NCI-H2196 (cell line): ENCODE results near the gene TMA16.
"Not testable (repeated sequence)": the region's sequence is repeated elsewhere in the genome, so short reads cannot be mapped to it uniquely, and the experiment has no call there.

ENCODE experiments used
- DNase-seq: peaks from one replicate; lab custom pipeline; 2025; ENCODE audit not compliant: unreplicated experiment; lab: John Stamatoyannopoulos, UW

The TMA16 gene

GRCh38 chr4:163494360-163495241, at the start of gene TMA16:
TSS of gene TMA16 (plus strand) at chr4:163494690. CDS start at chr4:163494802, 112 bp downstream.
- DNase-seq: peak; percentile 76

GRCh38 chr4:163447023-163447422, 47.5 kb upstream of the TMA16 start:
- not testable (repeated sequence) for DNase-seq

GRCh38 chr4:163447481-163447880, 47.0 kb upstream of the TMA16 start:
- DNase-seq: no peak

- DNase-seq: no peak
Observed at GRCh38 chr4:163448540-163449203, 45.8 kb upstream of the TMA16 start.

GRCh38 chr4:163462556-163462955, 31.9 kb upstream of the TMA16 start:
- DNase-seq: no peak

- DNase-seq: no peak
Observed at GRCh38 chr4:163467082-163467770, 27.3 kb upstream of the TMA16 start.

- DNase-seq: no peak
Observed at GRCh38 chr4:163470391-163470790, 24.1 kb upstream of the TMA16 start.

- DNase-seq: no peak
Observed at GRCh38 chr4:163473130-163473529, 21.4 kb upstream of the TMA16 start.

- DNase-seq: no peak
Observed at GRCh38 chr4:163473576-163473975, 20.9 kb upstream of the TMA16 start, which contains the start of gene TKTL2. TSS of gene TKTL2 (minus strand) at chr4:163473754. CDS start at chr4:163473734, 20 bp downstream.

- DNase-seq: no peak
Observed at GRCh38 chr4:163474027-163474426, 20.5 kb upstream of the TMA16 start.

- no peak for DNase-seq
Observed at GRCh38 chr4:163476761-163477438, 17.6 kb upstream of the TMA16 start.

- DNase-seq: no peak
Observed at GRCh38 chr4:163482190-163482589, 12.3 kb upstream of the TMA16 start.

- peak; percentile 10 for DNase-seq
Observed at GRCh38 chr4:163484906-163485305, 9.6 kb upstream of the TMA16 start.

GRCh38 chr4:163485589-163485988, 8.9 kb upstream of the TMA16 start:
- no peak for DNase-seq

GRCh38 chr4:163486321-163486720, 8.2 kb upstream of the TMA16 start:
- DNase-seq: no peak

GRCh38 chr4:163489929-163490328, 4.6 kb upstream of the TMA16 start:
- DNase-seq: no peak

GRCh38 chr4:163492951-163493504, 1.5 kb upstream of the TMA16 start:
- DNase-seq: no peak

GRCh38 chr4:163493643-163494359, 689 bp upstream of the TMA16 start:
- no peak for DNase-seq

GRCh38 chr4:163495900-163496299, 1.4 kb downstream of the TMA16 start:
- DNase-seq: no peak

- no peak for DNase-seq
Observed at GRCh38 chr4:163500586-163500985, 6.1 kb downstream of the TMA16 start.
